ENCODE results near the gene SLC28A1.
"Not testable (repeated sequence)": the region's sequence is repeated elsewhere in the genome, so short reads cannot be mapped to it uniquely, and the experiment has no call there.

The SLC28A1 gene

GRCh38 chr15:84917452-84917851, 33.0 kb downstream of the SLC28A1 start:
- Mint-ChIP-seq H3K4me1 (peaks cover 4% of the 10 kb centered on the region), H3K27me3 (peaks cover 7% of the 10 kb centered on the region), H3K36me3 (peaks cover 4% of the 10 kb centered on the region), H3K4me3 (no peak overlapping the region), H3K27ac (no peak overlapping the region), H3K9me3 (no peaks in the 10 kb centered on the region)
- ATAC-seq (ENCODE audit: low read depth): no peak
- DNase-seq (ENCODE audit: low spot score in 2 of 2): no peak

DNA sequence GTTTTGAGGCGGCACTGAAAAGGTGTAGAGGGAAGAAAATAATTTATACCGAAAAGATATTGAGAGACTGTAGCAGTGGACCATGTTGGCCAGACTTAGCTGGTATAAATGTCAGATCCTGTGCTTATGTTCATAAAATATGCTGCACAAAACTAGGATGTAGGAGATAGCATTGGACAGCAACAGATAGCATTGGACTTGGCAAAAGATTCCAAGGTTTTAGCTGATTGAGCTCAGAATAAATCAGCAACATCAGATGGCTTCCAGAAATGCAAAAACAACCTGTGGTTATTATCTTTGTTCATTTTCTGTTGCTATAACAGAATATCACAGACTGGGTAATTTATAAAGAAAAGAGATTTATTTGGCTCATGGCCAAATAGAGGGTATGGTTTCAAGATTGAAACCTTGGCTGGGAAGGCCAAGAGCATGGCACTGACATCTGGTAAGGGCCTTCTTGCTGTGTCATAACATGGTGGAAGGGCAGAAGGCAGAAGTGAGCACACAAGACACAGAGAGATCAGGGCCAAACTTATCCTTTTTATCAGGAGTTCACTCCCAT, 34.7 kb downstream of the SLC28A1 start:
- no peak overlapping the region for H3K4me3 Mint-ChIP-seq
- ATAC-seq (ENCODE audit: low read depth): no peak
- H3K9me3 Mint-ChIP-seq: no peaks in the 10 kb centered on the region
- no peak for DNase-seq (ENCODE audit: low spot score in 2 of 2)
- H3K4me1 Mint-ChIP-seq: peaks cover 4% of the 10 kb centered on the region
- H3K36me3 Mint-ChIP-seq: peaks cover 4% of the 10 kb centered on the region
- H3K27ac Mint-ChIP-seq: no peak overlapping the region
- H3K27me3 Mint-ChIP-seq: peaks cover 7% of the 10 kb centered on the region

DNA sequence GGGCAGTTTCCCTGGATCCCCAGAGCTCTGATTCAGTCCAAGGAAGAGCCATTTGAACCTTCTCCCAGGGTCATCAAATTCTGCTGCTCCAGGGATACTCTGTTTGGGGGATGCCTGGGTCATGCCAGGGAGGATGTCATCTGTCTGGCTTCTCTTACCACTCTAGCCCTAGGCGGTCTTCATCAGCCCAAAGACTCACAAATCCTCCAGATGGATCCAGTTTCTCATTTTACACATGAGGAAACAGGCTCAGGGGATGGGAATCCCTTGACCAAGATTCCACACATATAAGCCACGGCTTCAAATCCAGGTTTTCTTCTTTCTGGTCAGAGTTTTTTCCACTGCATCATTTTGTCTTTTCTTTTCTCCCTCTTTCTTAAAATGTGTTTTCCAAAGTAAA, 36.7 kb downstream of the SLC28A1 start:
- no peaks in the 10 kb centered on the region for H3K9me3 Mint-ChIP-seq
- no peaks in the 10 kb centered on the region for H3K27me3 Mint-ChIP-seq

GRCh38 chr15:84922530-84922929, 38.1 kb downstream of the SLC28A1 start:
- no peak for ATAC-seq (ENCODE audit: low read depth)
- Mint-ChIP-seq H3K4me1 (no peaks in the 10 kb centered on the region), H3K27me3 (no peaks in the 10 kb centered on the region), H3K36me3 (no peaks in the 10 kb centered on the region), H3K4me3 (no peak overlapping the region), H3K27ac (no peak overlapping the region), H3K9me3 (no peaks in the 10 kb centered on the region)
- DNase-seq (ENCODE audit: low spot score in 2 of 2): no peak

More for the DNA sequence above, 36.7 kb downstream of the SLC28A1 start:
- H3K4me1 Mint-ChIP-seq: no peaks in the 10 kb centered on the region
- no peak overlapping the region for H3K4me3 Mint-ChIP-seq
- no peaks in the 10 kb centered on the region for H3K36me3 Mint-ChIP-seq
- DNase-seq (ENCODE audit: low spot score in 2 of 2): no peak
- H3K27ac Mint-ChIP-seq: no peak overlapping the region
- ATAC-seq (ENCODE audit: low read depth): no peak

- H3K27me3 Mint-ChIP-seq: no peaks in the 10 kb centered on the region
- no peaks in the 10 kb centered on the region for H3K36me3 Mint-ChIP-seq
- H3K27ac Mint-ChIP-seq: no peak overlapping the region
- H3K4me3 Mint-ChIP-seq: no peak overlapping the region
- no peaks in the 10 kb centered on the region for H3K9me3 Mint-ChIP-seq
- peaks cover 5% of the 10 kb centered on the region for H3K4me1 Mint-ChIP-seq
- ATAC-seq (ENCODE audit: low read depth) (no peak), DNase-seq (ENCODE audit: low spot score in 2 of 2) (no peak)
Observed at GRCh38 chr15:84924077-84924731, 39.7 kb downstream of the SLC28A1 start.

DNA sequence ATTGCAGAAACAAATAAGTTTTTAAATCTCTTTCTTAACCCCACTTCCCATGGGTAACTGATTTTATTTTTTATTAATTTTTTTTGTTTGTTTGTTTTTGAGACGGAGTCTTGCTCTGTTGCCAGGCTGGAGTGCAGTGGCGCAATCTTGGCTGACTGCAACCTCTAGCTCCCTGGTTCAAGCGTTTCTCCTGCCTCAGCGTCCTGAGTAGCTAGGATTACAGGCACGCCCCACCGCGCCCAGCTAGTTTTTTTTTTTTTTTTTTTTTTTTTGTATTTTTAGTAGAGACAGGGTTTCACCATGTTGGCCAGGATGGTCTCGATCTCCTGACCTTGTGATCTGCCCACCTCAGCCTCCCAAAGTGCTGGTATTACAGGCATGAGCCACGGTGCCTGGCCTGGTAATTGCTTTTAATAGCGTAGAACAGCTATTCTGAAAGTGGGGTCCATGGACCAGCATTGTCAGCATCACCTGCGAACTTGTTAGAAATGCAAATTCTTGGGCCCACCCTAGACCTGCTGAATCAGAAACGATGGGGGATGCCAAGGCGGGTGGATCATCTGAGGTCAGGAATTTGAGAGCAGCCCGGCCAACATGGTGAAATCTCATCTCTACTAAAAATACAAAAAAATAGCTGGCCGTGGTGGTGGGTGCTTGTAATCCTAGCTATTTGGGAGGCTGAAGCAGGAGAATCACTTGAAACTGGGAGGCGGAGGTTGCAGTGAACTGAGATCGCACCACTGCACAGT, 40.5 kb downstream of the SLC28A1 start:
- H3K36me3 Mint-ChIP-seq; ATAC-seq (ENCODE audit: low read depth); H3K9me3 Mint-ChIP-seq; H3K27me3 Mint-ChIP-seq; H3K4me1 Mint-ChIP-seq; H3K27ac Mint-ChIP-seq; DNase-seq (ENCODE audit: low spot score in 2 of 2); H3K4me3 Mint-ChIP-seq: not testable (repeated sequence)

- Mint-ChIP-seq H3K27ac (no peak overlapping the region), H3K4me1 (peaks cover 5% of the 10 kb centered on the region), H3K4me3 (no peak overlapping the region), H3K36me3 (no peaks in the 10 kb centered on the region), H3K27me3 (no peaks in the 10 kb centered on the region), H3K9me3 (no peaks in the 10 kb centered on the region)
- DNase-seq (ENCODE audit: low spot score in 2 of 2): no peak
- no peak for ATAC-seq (ENCODE audit: low read depth)
Observed at GRCh38 chr15:84925906-84926305, 41.4 kb downstream of the SLC28A1 start.

- no peaks in the 10 kb centered on the region for H3K9me3 Mint-ChIP-seq
- ATAC-seq (ENCODE audit: low read depth): no peak
- H3K4me1 Mint-ChIP-seq: peaks cover 5% of the 10 kb centered on the region
- no peak for DNase-seq (ENCODE audit: low spot score in 2 of 2)
- no peak overlapping the region for H3K27ac Mint-ChIP-seq
- H3K4me3 Mint-ChIP-seq: no peak overlapping the region
- H3K27me3 Mint-ChIP-seq: no peaks in the 10 kb centered on the region
- no peaks in the 10 kb centered on the region for H3K36me3 Mint-ChIP-seq
Observed at GRCh38 chr15:84926491-84927230, 42.2 kb downstream of the SLC28A1 start.

DNA sequence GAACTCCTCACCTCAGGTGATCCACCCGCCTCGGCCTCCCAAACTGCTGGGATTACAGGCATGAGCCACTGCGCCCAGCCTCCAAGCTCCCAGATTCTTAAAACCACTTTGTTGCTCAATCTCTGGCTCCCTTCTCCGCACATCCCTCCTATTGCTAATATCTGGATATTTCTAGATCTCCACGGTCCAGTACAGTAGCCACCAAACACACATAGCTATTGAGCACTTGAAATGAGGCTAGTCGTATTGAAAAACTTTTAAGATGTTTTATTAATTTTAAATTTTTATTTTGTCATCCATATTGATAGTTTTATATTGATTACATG, 44.3 kb downstream of the SLC28A1 start:
- DNase-seq (ENCODE audit: low spot score in 2 of 2) (no peak), ATAC-seq (ENCODE audit: low read depth) (no peak)
- Mint-ChIP-seq H3K27me3 (no peaks in the 10 kb centered on the region), H3K9me3 (no peaks in the 10 kb centered on the region), H3K36me3 (no peaks in the 10 kb centered on the region), H3K4me3 (no peak overlapping the region), H3K27ac (no peak overlapping the region), H3K4me1 (peaks cover 5% of the 10 kb centered on the region)

GRCh38 chr15:84929795-84930603, 45.5 kb downstream of the SLC28A1 start:
- H3K4me3 Mint-ChIP-seq: no peak overlapping the region
- DNase-seq (ENCODE audit: low spot score in 2 of 2): no peak

DNA sequence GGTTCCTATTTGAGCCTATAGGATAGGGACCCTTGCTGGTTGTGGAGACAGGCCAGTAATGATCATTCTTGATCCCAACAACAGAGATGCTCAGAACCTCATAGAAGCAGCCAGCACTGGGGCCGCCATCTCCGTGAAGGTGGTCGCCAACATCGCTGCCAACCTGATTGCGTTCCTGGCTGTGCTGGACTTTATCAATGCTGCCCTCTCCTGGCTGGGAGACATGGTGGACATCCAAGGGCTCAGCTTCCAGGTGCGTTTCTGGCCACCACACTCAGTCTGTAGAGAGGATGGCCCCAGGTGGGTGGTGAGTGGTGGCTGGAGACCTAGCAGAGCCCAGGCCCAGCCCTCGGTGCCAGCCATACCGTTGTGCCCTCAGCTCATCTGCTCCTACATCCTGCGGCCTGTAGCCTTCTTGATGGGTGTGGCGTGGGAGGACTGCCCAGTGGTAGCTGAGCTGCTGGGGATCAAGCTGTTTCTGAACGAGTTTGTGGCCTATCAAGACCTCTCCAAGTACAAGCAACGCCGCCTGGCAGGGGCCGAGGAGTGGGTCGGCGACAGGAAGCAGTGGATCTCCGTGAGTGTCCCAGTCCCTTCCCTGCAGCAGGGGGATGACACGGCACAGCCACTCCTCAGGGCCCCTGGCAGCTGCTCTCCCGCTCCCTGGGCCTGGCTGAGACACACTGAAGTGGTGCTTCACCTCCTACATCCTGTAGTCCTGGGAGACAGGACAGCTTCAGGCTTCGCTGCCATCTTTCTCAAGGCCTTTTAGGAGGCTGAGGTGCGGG, 50.7 kb downstream of the SLC28A1 start:
- Mint-ChIP-seq H3K27me3 (peaks cover 8% of the 10 kb centered on the region), H3K27ac (no peak overlapping the region), H3K4me3 (no peak overlapping the region), H3K9me3 (peaks cover 4% of the 10 kb centered on the region), H3K4me1 (no peaks in the 10 kb centered on the region), H3K36me3 (no peaks in the 10 kb centered on the region)
- ATAC-seq (ENCODE audit: low read depth) (no peak), DNase-seq (ENCODE audit: low spot score in 2 of 2) (no peak)

More at GRCh38 chr15:84929795-84930603, 45.5 kb downstream of the SLC28A1 start:
- no peak overlapping the region for H3K27ac Mint-ChIP-seq
- H3K9me3 Mint-ChIP-seq: no peaks in the 10 kb centered on the region
- H3K4me1 Mint-ChIP-seq: peaks cover 5% of the 10 kb centered on the region
- no peaks in the 10 kb centered on the region for H3K27me3 Mint-ChIP-seq
- no peaks in the 10 kb centered on the region for H3K36me3 Mint-ChIP-seq
- no peak for ATAC-seq (ENCODE audit: low read depth)

GRCh38 chr15:84937144-84937543, 52.7 kb downstream of the SLC28A1 start:
- Mint-ChIP-seq H3K27ac (no peak overlapping the region), H3K27me3 (peaks cover 10% of the 10 kb centered on the region), H3K9me3 (peaks cover 6% of the 10 kb centered on the region), H3K36me3 (no peaks in the 10 kb centered on the region), H3K4me3 (no peak overlapping the region), H3K4me1 (no peaks in the 10 kb centered on the region)
- DNase-seq (ENCODE audit: low spot score in 2 of 2) (no peak), ATAC-seq (ENCODE audit: low read depth) (no peak)

DNA sequence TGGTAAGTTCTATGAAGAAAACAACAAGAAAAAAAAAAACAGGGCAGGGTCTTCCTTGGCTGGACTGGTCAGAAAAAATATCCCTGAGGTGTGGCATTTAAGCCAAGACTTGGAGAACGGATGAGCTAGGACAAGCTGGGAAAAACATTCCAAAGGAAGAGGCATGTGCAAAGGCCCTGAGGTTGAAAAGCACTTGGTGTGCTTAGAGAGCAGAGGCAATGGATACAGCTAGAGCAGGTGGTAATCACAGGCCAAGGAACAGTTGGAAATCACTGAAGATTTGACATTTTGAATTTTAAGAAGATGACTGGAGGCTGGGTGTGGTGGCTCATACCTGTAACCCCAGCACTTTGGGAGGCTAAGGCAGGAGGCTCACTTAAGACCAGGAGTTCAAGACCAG, 54.3 kb downstream of the SLC28A1 start:
- H3K4me3 Mint-ChIP-seq: no peak overlapping the region
- ATAC-seq (ENCODE audit: low read depth) (no peak), DNase-seq (ENCODE audit: low spot score in 2 of 2) (no peak)
- no peak overlapping the region for H3K27ac Mint-ChIP-seq
- H3K27me3 Mint-ChIP-seq: peaks cover 10% of the 10 kb centered on the region
- H3K36me3 Mint-ChIP-seq: no peaks in the 10 kb centered on the region
- H3K9me3 Mint-ChIP-seq: peaks cover 6% of the 10 kb centered on the region
- H3K4me1 Mint-ChIP-seq: no peaks in the 10 kb centered on the region

Data from memory B cell (primary cell).